Smooth muscle cell of the pulmonary artery (primary cell): ENCODE measurements around the gene EFHC2. TPM values are rescaled to one million over a fixed set of nuclear protein-coding genes. Genes with fewer than 3 reads are reported as not detected.

Experiments
- total RNA-seq: library from RNA; depleted of rRNA; stranded (reverse); fragments of >200 nt; gene quantifications from 2 replicates; pipeline ENCODE4 v1.2.3, GENCODE V29; 2014

Gene EFHC2
- total RNA-seq = 0.07 and 0.13 TPM in 2 replicates

DNA sequence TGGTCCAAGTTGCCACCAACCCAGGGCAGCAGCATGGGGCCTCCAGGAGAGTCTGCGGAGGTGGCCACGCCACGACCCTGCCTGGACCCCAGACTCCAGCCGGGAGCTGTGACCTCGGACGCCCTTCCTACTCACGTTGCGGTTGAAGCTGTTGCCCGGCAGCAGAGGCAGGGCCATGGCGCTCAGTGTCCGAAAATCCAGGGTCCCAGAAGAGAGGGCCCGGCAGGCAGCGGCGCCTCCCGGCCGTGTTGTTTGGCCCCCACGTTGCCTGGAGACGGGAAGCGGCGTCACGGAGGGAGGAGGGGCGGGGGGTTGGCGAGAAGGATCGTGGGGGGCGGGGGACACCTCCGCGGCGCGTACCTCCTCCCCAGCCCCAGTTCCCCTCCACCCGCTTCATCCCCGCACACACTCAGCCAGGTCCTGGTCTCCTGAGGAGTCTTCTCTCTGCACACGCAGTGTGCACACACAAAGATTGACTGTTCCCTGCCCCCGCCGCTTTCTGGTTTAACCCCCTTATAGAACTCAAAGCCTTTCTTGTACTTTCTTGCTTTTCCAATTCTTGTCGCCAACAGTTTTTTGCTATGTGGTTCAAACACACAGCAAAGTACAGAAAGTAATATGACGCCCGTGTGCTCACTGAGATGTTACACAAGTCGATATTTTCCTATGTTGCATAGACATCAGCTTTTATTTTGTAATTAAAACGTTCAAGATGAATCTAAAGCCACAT, at the start of gene EFHC2:
EFHC2 (minus strand) TSS at position 261 of the 730 bp plus-strand sequence; CDS start at position 177, 84 bp downstream.

Other genes with a start within 250 kb of the EFHC2 start
- gene FUNDC1, start 199.2 kb upstream of the EFHC2 start, total RNA-seq = 6.3 and 10.1 TPM in 2 replicates